ENCODE data around the gene RGP1.

The RGP1 gene

DNA sequence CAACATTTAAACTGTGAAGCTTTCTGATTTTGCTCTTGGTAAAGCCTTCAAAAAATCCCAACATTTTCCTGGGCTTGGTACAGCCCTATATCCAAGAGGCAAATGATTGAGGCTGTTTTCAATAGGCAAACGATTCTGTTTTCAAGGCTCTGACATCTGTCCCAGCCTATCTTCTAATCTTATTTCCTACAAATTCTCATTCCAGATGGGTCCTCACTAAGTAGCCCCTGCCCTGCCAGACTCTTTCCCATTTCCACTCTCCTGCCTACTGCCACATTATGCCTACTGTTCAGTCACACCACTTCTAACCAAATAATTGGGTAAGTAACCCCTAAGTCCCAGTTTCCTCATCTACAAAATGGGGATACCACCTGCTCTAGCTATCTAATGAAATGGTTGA is 3.5 kb upstream of the RGP1 start:
- DNase-seq (ENCODE audit: low spot score) = no peak

DNA sequence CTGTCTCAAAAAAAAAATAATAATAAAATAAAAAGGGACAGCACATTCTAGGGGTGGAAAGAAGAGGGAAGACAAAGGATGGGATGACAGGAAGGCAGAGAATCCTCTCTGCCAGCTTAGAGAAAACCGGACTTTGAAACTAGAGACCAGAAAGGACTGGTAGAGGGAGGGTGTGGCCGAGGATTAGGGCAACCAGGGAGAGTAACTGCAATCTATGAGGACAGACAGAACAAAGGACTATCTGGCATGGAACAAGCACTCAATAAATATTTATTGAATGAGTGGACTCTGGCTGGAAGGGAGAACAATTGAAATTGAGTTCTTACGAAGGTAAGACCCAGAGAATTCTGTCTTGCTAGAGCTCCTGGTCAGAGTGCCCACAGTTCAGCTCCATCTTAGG is 2.5 kb upstream of the RGP1 start:
- DNase-seq (ENCODE audit: low spot score) = no peak

DNA sequence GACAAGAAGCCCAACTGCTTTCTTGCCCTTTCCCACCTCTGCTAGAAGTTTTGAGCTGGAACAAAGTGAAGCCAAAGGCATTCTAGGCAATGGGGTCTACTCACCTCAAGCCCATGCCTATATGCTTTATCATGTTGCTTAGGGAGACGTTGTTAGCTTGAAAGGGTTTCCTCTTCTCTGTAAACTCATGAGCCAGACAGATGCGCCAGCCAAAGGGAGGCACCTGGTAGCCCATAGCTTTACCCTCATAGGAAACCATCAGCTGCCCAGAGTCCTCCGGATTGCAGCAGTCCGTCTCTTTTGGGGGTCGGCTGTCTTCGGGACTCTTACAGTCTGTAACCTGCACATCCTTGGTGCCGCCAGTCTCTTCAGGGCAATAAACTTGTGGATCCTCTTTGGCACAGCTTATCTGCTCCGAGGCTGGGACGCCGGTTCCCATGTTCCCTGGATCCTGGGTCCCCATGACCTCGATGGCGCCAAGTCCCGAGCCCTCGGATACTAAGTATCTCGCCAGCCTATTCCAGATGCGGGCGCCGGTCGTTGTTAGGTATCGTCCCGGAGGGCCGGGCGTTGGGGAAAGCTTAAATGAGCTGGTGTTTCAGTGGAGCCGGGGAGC is 737 bp upstream of the RGP1 start:
- DNase-seq (ENCODE audit: low spot score) = no peak

DNA sequence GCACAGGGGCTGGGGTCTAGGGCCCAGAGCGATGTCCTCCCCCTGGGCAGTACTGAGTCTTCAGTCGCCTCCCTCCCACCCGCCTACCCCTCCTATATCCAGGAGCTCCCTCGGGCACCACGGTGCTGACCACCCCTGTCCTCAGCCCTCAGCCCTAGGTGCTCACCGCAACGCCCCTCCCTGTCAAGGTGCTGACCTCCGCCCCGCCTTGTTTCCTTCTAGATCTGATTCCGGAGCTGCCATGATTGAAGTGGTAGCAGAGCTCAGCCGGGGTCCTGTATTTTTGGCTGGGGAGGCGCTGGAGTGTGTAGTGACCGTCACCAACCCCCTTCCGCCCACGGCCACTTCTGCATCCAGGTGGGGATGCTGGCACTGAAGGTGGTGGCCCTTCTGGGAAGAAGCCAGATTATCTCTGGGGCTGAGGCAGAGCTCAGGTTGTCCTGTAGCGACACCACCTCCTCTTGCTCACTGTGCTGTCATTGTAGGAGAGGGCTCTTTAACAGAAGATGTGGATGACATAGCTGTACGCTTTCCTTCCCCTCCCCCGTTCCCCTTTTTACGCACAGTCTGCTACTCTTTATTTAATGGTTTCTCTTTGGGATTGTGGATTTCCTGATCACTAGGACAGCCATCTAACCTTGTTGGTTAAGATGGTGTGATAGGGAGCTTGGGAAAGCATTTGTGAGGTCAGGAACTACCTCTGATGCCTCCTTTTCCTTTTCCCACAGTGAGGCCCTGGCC is 598 bp downstream of the RGP1 start:
- DNase-seq (ENCODE audit: low spot score) = no peak

DNA sequence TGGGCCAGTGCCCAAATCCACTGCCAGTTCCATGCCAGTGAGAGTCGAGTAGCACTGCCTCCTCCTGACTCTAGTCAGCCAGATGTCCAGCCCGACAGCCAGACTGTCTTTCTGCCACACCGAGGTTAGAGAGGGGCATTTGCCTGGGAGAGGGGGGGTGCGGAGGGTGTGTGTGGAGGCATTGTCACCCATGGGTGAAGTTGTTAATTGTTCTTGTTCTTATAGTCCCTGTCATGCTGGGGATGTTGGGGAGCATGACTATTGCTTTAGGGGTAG is 1.1 kb downstream of the RGP1 start:
- DNase-seq (ENCODE audit: low spot score) = no peak

DNA sequence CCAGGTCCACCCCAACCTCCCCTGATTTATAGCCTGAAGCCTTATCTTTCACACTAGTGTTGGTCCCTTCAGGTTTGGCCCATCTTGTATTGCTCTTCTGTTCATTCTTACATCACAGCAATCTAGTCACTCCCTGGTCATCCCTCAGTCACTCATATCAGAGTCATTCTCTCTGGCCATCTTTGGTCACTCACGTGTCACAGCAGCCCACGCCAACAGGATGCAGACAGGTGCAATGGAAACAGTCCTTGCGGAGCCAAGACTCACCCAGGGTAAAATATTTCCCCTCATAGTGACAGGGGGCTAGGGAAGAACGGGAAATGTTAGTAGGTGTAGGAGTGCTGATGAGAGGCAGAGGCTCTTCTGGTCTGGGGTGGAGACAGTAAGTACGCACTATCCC is 4.4 kb downstream of the RGP1 start:
- no peak for DNase-seq (ENCODE audit: low spot score)

DNA sequence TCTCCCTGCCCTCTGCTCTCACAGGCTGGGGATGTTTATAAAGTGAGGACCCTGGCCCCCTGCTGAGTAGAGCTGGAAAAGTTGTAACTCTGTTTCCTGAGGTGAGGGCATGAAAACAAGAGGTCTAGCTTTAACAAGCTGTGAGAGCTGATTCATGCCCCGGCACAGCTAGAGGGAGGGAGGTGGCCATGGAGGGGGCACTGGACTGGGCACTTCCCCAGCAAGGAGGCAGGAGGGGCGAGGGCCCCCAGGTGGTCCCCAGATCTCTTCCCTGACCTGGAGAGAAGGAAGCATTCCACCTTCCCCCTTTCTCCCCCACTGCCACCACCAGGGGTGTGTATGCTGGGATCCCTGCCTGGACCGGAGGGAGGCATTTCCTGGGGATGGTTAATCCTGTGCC is 5.2 kb downstream of the RGP1 start, which contains the start of gene MSMP:
Gene MSMP (minus strand): TSS at position 13 of the 400 bp plus-strand sequence. CDS start 147 bp downstream, outside the sequence.
- no peak for DNase-seq (ENCODE audit: low spot score)

DNA sequence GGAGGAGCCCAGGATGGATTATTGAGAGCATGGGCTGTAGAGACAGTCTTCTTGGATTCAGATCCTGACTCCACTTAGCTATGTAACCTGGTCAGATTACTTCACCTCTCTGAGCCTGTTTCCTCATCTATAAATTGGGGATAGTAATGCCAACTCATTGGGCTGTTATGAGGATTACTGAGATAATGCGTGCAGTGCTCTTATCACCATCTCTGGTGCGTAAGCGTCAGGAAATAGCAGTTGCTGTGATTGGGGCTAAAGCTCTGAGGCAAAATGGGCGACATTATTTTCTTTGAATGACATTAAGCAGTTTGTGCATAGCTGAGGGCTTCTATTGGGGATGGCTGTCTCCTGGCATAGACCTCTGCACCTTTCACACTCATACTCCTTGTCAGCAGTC is 6.0 kb downstream of the RGP1 start:
- DNase-seq (ENCODE audit: low spot score) = no peak

DNA sequence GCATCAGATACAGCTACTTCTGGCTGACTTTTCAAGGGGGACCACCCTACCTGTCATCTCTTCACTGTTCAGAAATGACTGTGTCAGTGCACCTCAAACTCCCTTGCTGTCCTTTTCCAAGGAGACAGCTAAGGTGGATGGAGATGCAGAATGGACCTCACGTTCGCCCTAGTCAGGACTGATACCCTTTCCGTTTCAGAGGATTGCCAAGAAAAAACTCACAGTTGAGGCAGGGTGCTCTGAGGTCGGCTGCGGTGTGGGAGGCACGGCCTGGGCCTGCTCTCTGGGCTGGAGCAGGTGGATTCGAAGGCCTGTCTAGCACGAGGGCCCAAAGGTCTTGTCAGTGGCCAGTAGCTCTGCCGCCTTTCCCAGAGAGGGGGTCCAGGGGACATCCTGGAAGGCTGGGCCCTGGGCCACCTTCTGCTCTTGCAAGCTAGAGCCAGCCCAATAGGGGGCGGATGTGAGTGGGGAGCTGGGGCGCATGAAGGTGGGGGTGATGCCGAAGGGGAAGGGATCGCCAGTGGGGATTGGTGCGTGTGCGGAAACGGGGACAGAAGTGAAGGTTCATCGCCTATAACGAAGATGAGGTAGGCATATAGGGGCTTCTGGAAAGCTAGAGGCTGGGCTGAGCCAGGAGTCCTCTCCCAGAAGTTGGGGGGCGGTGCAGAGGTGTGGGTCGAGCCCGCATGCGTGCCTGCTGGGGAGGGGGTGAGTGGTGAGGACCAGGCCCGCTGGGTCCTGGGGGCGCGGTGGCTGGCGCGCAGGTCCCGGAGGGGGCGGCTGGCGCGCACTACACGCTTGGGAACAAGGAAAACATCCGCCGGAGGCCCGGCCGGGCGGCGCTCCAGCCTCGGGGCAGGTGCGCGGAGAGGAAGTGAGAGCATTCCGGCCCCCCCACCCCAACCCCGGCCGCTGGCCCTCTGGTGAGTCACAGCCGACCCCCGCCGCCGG is 7.5 kb downstream of the RGP1 start:
- DNase-seq (ENCODE audit: low spot score) = no peak

DNA sequence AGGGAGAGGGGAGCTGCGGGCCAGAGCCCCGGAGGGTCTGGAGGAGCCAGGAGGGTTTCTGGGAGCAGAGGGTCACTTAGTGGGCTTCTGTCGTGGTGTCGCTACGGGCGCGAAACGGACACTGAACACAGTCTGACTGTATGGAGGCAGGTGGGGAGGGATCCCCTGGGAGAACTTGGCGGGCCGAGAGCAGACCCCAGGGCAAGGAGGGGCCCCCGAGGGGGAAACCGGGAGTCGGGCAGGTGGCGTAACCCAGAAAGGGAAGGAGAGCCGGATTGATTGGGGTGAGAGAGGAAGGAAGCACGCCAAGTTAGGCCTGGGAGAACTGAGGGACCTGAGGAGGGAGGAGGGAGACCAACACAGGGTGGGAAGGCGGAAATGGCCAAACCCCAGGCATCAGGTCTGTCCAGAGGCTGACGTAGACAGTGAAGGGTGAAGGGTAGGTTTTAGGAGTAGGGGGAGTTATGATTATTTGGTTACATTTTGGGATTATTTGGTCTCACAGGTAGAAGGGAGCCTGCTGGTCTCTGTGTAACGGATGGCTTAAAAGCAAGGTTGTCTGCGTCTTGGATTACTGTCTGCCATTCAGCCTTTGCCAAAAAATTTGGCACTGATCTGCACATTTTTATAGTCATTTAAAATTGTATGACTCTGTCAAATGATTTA is 8.3 kb downstream of the RGP1 start:
- DNase-seq (ENCODE audit: low spot score) = no peak

DNA sequence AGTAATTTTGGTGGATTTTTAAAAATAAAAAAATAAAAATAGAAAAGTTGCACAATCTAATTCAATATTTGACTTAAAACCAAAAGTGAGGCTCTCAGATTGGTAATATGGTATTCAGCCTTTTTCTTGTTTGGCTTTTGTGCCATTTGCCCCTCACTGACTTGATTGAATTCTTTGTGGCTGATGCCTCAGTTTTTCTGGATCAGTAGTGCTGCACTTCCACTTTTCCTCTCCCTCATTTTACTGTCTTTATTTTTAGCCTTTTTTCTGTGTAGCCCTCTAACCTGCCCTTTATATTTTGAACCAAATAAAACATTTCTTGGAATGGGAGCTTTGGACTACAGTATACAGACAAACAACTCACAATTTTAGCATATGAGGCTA is 8.8 kb downstream of the RGP1 start:
- no peak for DNase-seq (ENCODE audit: low spot score)

DNA sequence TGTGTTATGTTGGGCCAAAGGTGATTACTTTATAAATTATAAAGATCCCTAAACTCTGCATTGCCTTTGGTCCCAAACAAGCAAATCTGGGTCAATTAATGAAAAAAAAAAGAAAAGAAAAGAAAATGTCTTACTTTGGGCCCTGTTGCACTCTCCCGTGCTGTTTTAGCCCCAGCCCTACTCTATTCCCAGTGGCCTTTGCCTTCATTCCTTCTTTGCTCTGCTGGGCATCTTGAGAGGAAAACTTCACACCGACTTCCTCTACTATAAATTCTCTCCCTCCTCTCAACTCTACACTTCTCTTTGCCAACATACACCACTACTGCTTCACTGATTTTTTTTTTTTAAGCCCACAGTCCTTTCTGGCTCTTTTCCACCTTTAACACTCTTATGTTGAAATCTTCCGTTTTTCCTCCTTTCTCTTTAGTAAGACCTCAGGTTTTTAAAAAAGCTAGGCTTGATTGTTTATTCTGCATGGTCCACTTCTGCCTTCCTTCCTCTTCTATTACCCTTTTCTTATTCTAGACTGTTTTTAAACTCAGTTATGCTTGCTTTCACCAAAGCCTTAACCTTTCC is 9.5 kb downstream of the RGP1 start:
- no peak for DNase-seq (ENCODE audit: low spot score)

DNA sequence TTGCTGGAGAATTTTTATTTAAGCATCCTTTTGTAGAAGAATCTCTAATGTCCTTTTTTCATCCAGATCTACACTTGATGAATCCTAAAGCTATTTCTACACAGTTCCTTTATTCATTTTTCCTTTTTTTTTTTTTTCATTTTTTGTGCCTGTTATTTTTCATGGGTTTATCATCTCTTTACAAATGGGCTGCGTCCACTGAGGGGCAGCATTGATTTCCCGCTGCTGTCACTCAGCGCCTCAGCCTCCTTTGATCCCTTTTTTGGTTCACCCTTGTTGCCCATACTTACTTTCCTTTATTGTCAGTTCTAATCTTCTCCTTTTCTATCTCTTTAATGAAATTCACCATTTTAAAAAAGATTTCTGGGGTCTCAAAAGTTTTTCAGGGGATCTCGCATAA is 10.7 kb downstream of the RGP1 start:
- DNase-seq (ENCODE audit: low spot score) = no peak

DNA sequence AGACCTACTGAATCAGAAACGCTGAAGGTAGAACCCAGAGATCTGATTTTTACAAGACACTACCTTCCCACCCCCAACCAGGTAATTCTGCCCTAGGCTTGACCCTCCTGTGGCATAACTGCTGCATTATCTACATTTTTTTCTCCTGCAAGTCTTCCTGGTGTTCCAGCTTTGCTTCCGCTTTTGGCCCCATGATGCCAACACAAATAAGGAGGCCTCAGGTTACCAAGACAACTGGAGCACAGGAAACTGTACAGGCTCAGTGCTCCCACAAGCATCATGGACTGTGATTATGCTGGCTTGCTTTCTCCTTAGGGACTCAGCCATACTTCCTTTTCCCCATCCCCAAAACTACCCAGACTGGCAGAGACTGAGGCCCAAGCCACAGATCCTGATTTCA is 11.6 kb downstream of the RGP1 start:
- no peak for DNase-seq (ENCODE audit: low spot score)

DNA sequence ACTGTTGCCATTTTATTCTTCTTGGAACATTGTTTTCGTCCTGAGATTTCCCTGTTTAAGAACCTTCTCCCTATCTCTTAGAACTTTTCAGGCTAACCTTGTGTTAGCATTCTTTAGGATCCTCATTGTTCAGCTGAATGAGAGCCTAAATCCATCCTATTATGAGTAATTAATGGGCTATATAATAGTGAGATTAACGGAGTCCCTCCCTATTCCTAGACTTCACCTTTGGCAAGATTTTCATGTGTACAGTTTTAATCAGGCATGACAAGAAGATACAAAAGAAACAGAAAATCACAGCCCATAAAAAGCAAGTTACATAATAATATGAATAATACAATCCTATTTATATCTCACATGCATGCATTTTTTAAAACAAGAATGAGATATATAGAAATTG is 14.1 kb downstream of the RGP1 start:
- DNase-seq (ENCODE audit: low spot score) = no peak

DNA sequence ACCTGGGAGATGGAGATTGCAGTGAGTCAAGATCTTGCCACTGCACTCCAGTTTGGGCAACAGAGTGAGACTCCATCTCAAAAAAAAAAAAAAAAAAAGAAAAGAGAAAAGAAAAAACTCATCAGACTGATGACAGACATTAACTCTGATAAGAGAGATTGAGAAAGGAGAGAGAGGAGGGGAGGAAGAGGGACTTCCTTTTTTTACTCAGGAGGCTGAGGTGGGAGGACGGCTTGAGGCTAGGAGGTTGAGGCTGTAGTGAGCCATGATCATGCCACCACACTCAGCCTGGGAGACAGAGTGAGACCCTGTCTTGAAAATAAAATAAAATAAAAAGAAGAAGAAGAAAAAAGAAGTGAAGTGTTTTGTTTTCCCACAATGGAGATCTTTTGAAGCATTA is 14.7 kb downstream of the RGP1 start:
- no peak for DNase-seq (ENCODE audit: low spot score)

DNA sequence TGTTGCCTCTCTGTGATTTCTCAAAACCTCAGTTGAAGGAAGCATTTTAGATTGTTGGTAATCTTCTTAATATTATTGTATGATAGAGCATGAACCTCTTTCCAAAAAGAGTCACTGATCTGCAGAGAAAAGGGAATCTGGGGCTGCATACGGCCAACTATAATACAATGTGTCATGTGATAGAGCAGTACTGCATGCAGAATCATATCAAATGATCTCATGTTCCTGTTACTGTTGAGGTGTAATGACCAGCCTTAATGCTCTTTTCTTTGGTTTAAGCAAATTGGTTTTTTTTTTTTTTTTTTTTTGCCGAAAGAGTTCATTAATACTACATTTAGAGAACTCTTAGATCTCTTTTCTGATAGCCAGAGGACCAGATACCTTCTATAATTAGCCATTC is 17.9 kb downstream of the RGP1 start:
- DNase-seq (ENCODE audit: low spot score) = no peak

DNA sequence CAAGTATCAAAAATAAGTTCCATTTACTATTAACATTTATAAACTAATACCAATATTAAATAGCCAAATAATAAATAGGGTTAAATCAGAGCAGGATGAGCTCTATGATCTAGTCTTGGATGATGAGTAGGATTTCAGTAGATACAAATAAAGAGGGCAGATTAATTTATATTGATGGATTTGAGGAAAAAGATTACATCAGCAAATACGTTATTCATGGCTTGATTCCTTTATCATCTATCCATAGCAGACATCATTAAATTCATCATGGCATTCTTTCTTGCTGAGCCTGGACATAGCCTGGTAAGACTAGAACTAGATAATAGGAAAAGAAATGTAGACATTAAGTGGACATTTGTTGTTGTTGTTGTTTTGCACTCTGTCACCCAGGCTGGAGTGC is 18.4 kb downstream of the RGP1 start:
- no peak for DNase-seq (ENCODE audit: low spot score)

DNA sequence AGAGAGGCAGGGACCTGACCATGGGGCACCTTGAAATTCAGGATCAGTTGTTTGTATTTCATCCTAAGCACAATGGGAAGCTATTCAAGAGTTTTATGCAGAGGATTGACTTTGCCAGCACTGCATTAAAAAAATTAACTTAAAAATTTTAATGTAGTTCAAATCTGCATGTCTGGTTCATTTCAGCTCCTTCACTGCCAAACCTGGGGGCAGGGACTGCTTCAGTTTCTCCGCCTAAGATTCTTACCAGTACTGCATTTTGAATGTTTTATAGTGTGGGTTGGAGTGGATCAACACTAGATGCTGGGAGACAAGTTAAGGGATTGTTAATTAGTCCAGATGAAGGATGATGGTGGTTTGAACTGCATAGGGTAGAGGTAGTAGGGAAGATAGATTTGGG is 20.7 kb downstream of the RGP1 start:
- DNase-seq (ENCODE audit: low spot score) = no peak

DNA sequence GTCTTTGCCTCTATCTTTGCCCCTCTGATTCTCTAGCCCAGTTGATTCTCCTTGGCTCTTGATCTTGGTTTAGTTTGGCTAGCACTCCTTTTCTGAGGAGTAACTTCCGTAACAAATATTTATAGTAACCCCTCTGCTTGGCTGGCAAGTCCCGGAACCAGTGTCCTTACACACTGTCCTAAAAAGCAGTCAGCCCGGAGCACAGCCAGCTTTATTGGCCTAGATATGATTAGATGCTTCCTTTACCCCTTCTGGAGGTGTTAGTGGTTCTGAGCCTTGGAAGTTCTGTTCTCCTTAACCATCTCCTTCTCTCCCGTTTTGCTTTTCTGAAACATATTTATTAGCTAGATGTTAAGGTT is 22.0 kb downstream of the RGP1 start:
- DNase-seq (ENCODE audit: low spot score) = no peak

DNA sequence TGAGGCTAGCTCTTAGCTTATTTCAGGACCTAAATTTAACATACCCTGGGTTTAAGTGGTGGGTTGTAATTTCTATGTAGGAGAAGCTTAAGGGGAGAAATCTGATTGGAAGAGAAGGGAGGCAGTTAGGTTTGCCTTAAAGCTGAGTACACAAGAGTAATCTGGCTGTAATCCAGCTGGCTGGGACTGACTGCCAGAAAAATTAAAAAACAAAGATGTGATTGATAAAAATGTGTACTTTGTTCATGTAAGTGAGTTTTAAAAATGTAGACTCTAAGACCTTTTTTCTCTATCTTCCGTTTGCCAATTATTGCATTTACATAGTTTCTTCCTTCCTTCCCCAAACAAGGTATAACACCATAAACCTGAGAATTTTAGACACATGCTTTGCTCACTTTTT is 22.4 kb downstream of the RGP1 start:
- DNase-seq (ENCODE audit: low spot score) = no peak

DNA sequence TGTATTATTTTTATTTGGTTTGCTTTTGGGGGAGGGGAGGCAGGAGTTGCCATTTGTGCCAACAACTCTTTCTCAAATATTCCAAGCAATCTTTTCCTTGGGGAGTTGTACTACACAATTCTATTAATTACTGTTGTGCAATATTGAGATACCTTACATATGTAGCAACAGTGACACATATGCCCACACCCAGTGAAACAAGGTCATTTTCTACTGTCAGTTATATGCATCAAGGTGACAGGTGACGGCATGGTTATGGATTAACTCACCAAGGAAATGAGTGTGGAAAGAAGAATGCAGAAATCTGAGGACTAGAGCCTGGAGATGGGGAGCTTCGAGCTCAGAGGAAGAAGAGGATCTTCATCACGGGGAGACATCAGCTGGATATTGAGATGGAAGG is 22.9 kb downstream of the RGP1 start:
- no peak for DNase-seq (ENCODE audit: low spot score)

Data from hepatic stellate cell (primary cell).